Heart left ventricle (tissue), 16 donors: ENCODE results near the gene VPS26C. TPM values are rescaled to one million over a fixed set of nuclear protein-coding genes. Genes with fewer than 3 reads are reported as not detected.

Experiments
- ATAC-seq, 4 donors: fragments of 200-7000 bp; cut with Tn5 transposase; one replicate each; pipeline ENCODE4 v1.9.1; 2020 to 2022; ENCODE audit warnings: moderate library complexity in 4 of 4, mild to moderate bottlenecking in 3 of 4, moderate number of reproducible peaks in 1 of 4
- DNase-seq, 5 donors: peaks; one replicate each; pipeline ENCODE4 v3.0.0-alpha.2; 2020
- H3K27ac ChIP-seq, 12 donors: fragments of 200-600 bp; sonication (generic) in 4 of 12; one replicate each; pipeline versions ENCODE4 v1.5.0 to v1.8.0; 2016 to 2022; ENCODE audit warnings: mild to moderate bottlenecking in 2 of 12
- H3K27me3 ChIP-seq, 9 donors: fragments of 200-600 bp; sonication (generic) in 2 of 9; one replicate each; pipeline versions ENCODE4 v1.5.1 to v1.8.0; 2016 to 2022; ENCODE audit warnings: mild to moderate bottlenecking in 3 of 9
- H3K36me3 ChIP-seq, 9 donors: fragments of 200-600 bp; sonication (generic) in 2 of 9; one replicate each; pipeline versions ENCODE4 v1.5.0 to v1.8.0; 2018 to 2022; ENCODE audit warnings: mild to moderate bottlenecking in 2 of 9
- H3K4me1 ChIP-seq, 12 donors: fragments of 200-600 bp; sonication (generic) in 4 of 12; one replicate each; pipeline versions ENCODE4 v1.5.0 to v1.8.0; 2016 to 2022; ENCODE audit warnings: mild to moderate bottlenecking in 3 of 12
- H3K4me3 ChIP-seq, 12 donors: fragments of 200-600 bp; sonication (generic) in 4 of 12; one replicate each; pipeline versions ENCODE4 v1.5.0 to v1.8.0; 2017 to 2022; ENCODE audit warnings: mild to moderate bottlenecking in 9 of 12, moderate library complexity in 4 of 12
- H3K9me3 ChIP-seq, 12 donors: fragments of 200-600 bp; sonication (generic) in 4 of 12; one replicate each; pipeline versions ENCODE4 v1.5.0 to v1.8.0; 2016 to 2022; ENCODE audit warnings: mild to moderate bottlenecking in 1 of 12
- CTCF ChIP-seq, 12 donors: fragments of 200-600 bp; sonication (generic) in 4 of 12; IDR thresholded peaks; one replicate each; pipeline versions ENCODE4 v1.5.0 to v1.8.0; 2018 to 2022; ENCODE audit warnings: antibody characterized with exemption in 12 of 12, mild to moderate bottlenecking in 5 of 12
- POLR2A ChIP-seq, 2 donors: fragments of 450-650 bp; IDR thresholded peaks; one replicate each; pipeline ENCODE4 v1.6.1; 2017; ENCODE audit warnings: antibody characterized with exemption in 2 of 2, mild to moderate bottlenecking in 2 of 2, moderate library complexity in 2 of 2
- WGBS, 4 donors: extraction: QIAGEN DNeasy Blood & Tissue Kit in 2 of 4; methylation state at CpG; one replicate each; pipeline versions ENCODE4 v1.1.5 to v1.1.7; 2013 to 2018; 5-methylcytosine and 5-hydroxymethylcytosine counted together
- intact Hi-C, 10 donors: fragments of 100-400 bp; cut with DNase I; formaldehyde crosslinking; loops; one replicate each; pipeline versions ENCODE4 v1.11.1 to v1.14.2; 2022
- polyA plus RNA-seq, 2 donors: library from polyadenylated mRNA; stranded (reverse); fragments of 200-250 nt; gene quantifications; one replicate each; pipeline ENCODE4 v1.2.3, GENCODE V29; 2013
- total RNA-seq, 9 donors: library from RNA; depleted of rRNA in 2 of 9; stranded (reverse); fragments of >200 nt in 2 of 9; fragmentation: NEBNext Ultra II Directional in 3 of 9; extraction: Animal tissue kit (Norgen Biotek cat#: 25700) in 3 of 9; gene quantifications; one replicate each; pipeline versions ENCODE4 v1.1.0 to v1.2.4, GENCODE V29; 2016 to 2023
- donor health status: ischemic (EF 13 %, LVEDD 7.1; RV severe dilation, severe dysfunction).
- donor health status: healthy with polysubstance abuse.
- donor health status: DM: no; HTN: yes; CAD: no.
- donor health status: DM: no; HTN: no; CAD: no.
- donor health status: ischemic (EF 25% LVEDD 6.9; RV normal size, moderate dysfunction).
- donor health status: ischemic (EF 25% LVEDD 5.7; RV mildly dilated, moderate dysfunction).
- donor health status: healthy.
- donor health status: DM: yes; HTN: yes; CAD: no.
- donor health status: ischemic (EF 35%, LVEDD 5.7; RV mildly dilated, moderate dysfunction).
- donor health status: nonischemic (EF 11% LVEDD 7.7; RV severe dilation, severe dysfunction).
- donor health status: DM: yes; HTN: yes; CAD: no.
- donor health status: PGD.
- donor health status: ischemic (EF 29% LVEDD 5.4; RV normal size, mild dysfunction).
- donor health status: nonischemic (EF 23%, LVEDD 6.1; RV moderate dilation, normal function).

The VPS26C gene
- total and polyA plus RNA-seq, 11 donors: 18.1 to 88.6 (median 53.5) TPM

GRCh38 chr21:37186983-37187382 is 80.2 kb downstream of the VPS26C start:
- Histone ChIP-seq H3K27ac (no peak overlapping the region), H3K27me3 (no peaks in the 10 kb centered on the region), H3K4me1 (peaks cover 0 to 1% (median 0%) of the 10 kb centered on the region in 12 donors), H3K9me3 (no peaks in the 10 kb centered on the region), H3K4me3 (no peak overlapping the region), H3K36me3 (peaks cover 0 to 98% (median 62%) of the 10 kb centered on the region in 9 donors)
- intact Hi-C loops: no loop called here
- TF ChIP-seq CTCF (IDR thresholded peaks at IDR 0.05) (no peak), POLR2A (IDR thresholded peaks at IDR 0.05) (no peak)
- 71 to 86% (median 76%) methylated on average over 2 of the region's 2 CpGs for whole genome bisulfite sequencing, 4 donors
- no peak for ATAC-seq
- no peak for DNase-seq

DNA sequence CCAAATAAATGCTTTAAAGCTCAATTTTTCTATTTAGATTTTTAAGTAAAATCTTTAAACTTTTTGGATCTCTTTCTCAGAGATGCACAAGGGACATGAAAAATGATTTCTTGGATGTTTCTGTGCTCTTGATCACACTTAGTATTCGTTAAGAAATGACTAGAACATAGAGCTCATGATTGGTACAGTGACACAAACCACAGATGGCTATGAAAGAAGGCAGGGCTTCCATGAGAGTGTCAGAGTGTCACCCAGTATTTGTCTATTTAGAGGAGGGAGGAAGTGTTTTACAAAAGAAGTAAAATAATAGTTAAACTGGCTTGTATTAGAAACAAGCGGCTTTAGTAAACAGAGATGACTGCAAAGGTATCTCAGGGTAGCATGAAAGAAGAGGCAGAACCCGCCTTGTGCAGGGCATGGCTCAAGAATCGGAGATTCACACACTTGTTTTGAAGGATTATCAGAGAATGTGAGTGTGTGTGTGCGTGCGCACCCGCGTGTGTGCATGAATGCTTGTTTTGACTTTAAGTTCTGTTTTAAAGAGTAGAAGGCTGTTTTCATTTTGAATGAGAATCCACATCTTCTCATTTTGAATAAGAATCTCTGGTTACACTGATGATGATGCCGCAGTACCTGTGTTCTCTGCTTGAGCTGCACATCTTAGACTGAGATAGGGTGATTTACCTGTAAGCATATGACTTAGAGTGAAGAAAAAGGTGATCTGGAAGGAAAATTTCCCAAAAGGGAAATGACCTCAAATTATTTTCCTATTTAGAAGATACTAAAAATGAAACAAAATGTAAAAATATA is 82.1 kb downstream of the VPS26C start:
- ATAC-seq: no peak
- intact Hi-C loops: no loop called here
- 92 to 97% (median 95%) methylated on average over 9 of the region's 9 CpGs for WGBS, 4 donors

DNA sequence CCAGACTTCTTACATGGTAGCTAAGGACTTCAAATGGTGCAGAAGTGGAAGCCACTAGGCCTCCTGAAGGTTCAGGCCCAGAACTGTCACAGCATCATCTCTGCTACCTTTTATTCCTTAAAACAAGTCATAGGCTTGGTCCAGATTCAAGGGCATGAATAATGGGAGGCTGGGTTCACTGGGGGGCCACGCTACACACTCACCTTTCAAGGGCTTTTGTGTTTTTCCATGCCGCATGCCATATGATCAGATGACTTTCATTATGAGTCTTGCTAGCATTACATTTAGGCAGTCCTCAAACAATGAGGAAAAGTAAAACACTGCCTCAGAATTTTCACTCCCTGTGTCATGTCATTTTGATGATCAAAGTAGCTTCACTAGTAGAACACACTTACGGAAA is 83.4 kb downstream of the VPS26C start:
- no peak for TF ChIP-seq POLR2A (IDR thresholded peaks at IDR 0.05)
- TF ChIP-seq CTCF (IDR thresholded peaks at IDR 0.05): no peak
- WGBS, 4 donors: 95 to 100% (median 97%) methylated on average over 3 of the region's 3 CpGs
- H3K9me3 ChIP-seq: no peaks in the 10 kb centered on the region
- no peaks in the 10 kb centered on the region for H3K27me3 ChIP-seq
- ATAC-seq: no peak
- intact Hi-C loops: no loop called here
- DNase-seq: no peak
- H3K4me1 ChIP-seq: peaks cover 0 to 11% (median 2%) of the 10 kb centered on the region in 12 donors
- H3K27ac ChIP-seq: no peak overlapping the region
- H3K36me3 ChIP-seq: peaks cover 0 to 92% (median 56%) of the 10 kb centered on the region in 9 donors
- H3K4me3 ChIP-seq: no peak overlapping the region

More for the DNA sequence above, 82.1 kb downstream of the VPS26C start:
- Histone ChIP-seq H3K4me1 (peaks cover 0 to 11% (median 2%) of the 10 kb centered on the region in 12 donors), H3K36me3 (peaks cover 0 to 92% (median 56%) of the 10 kb centered on the region in 9 donors), H3K27ac (no peak overlapping the region), H3K9me3 (no peaks in the 10 kb centered on the region), H3K4me3 (no peak overlapping the region), H3K27me3 (no peaks in the 10 kb centered on the region)
- no peak for DNase-seq
- no peak for TF ChIP-seq CTCF (IDR thresholded peaks at IDR 0.05)
- TF ChIP-seq POLR2A (IDR thresholded peaks at IDR 0.05): no peak

DNA sequence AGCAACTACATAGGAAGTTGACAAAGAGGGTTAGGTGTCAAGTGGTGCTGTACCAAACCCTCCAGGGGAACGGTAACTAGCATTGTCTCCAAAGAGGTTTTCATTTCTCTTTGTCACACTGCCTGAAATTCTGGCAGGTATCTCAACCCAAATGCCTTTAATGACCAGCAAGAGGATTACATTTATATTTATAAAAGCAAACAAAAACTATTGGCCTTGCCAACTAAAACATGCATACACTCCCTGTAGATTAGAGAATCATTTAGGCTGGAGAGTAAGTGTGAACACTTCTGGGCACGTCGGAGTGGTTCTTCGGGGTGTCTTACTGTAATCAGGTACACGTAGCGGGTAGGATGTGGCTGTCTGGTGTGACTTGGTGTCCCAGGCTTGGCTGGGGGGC is 84.9 kb downstream of the VPS26C start:
- Histone ChIP-seq H3K4me3 (no peak overlapping the region), H3K27me3 (no peaks in the 10 kb centered on the region), H3K27ac (no peak overlapping the region), H3K9me3 (no peaks in the 10 kb centered on the region), H3K36me3 (peaks cover 0 to 92% (median 56%) of the 10 kb centered on the region in 9 donors), H3K4me1 (peaks cover 0 to 11% (median 2%) of the 10 kb centered on the region in 12 donors)
- DNase-seq (no peak), ATAC-seq (peak in 1 of 4 donors; percentile 20)
- TF ChIP-seq POLR2A (IDR thresholded peaks at IDR 0.05): no peak
- intact Hi-C loops: no loop called here
- 66 to 88% (median 74%) methylated on average over 6 of the region's 6 CpGs for WGBS, 4 donors
